Liver (tissue), 9 donors: ENCODE measurements around the gene WNT3A. TPM values are rescaled to one million over a fixed set of nuclear protein-coding genes. Genes with fewer than 3 reads are reported as not detected.

Experiments used
- DNase-seq: peaks from one replicate; pipeline ENCODE4 v3.0.0-alpha.2; 2017; ENCODE audit warnings: low spot score
- H3K27ac ChIP-seq, 2 donors: one replicate each; pipeline ENCODE4 v1.7.0; 2013; ENCODE audit warnings: inconsistent platforms in 2 of 2, low read length in 2 of 2, control low read depth in 1 of 2, low read depth in 1 of 2, mild to moderate bottlenecking in 1 of 2
- H3K27me3 ChIP-seq, 4 donors: one replicate each; pipeline versions ENCODE4 v1.6.1 to v1.7.0; 2013; ENCODE audit warnings: low read length in 3 of 4, inconsistent platforms in 1 of 4, mild to moderate bottlenecking in 1 of 4, moderate library complexity in 1 of 4; ENCODE audit not compliant: control insufficient read depth in 4 of 4, insufficient read depth in 4 of 4
- H3K36me3 ChIP-seq, 4 donors: one replicate each; pipeline versions ENCODE4 v1.6.1 to v1.7.0; 2013; ENCODE audit warnings: low read length in 3 of 4, mild to moderate bottlenecking in 3 of 4, low read depth in 1 of 4, moderate library complexity in 1 of 4; ENCODE audit not compliant: control insufficient read depth in 4 of 4, insufficient read depth in 3 of 4
- H3K4me1 ChIP-seq, 4 donors: one replicate each; pipeline versions ENCODE4 v1.6.1 to v1.7.0; 2013; ENCODE audit warnings: low read length in 3 of 4, mild to moderate bottlenecking in 3 of 4, moderate library complexity in 1 of 4; ENCODE audit not compliant: control insufficient read depth in 4 of 4, insufficient read depth in 4 of 4
- H3K4me3 ChIP-seq, 3 donors: one replicate each; pipeline versions ENCODE4 v1.6.1 to v1.7.0; 2013; ENCODE audit warnings: low read length in 3 of 3, control low read depth in 1 of 3, low read depth in 1 of 3, mild to moderate bottlenecking in 1 of 3
- H3K9ac ChIP-seq, 2 donors: one replicate each; pipeline ENCODE4 v1.7.0; 2013; ENCODE audit warnings: low read length in 2 of 2, mild to moderate bottlenecking in 2 of 2, moderate library complexity in 2 of 2, control low read depth in 1 of 2, low read depth in 1 of 2
- H3K9me3 ChIP-seq, 4 donors: one replicate each; pipeline versions ENCODE4 v1.6.1 to v1.7.0; 2013; ENCODE audit warnings: low read length in 3 of 4; ENCODE audit not compliant: control insufficient read depth in 4 of 4
- ATF3 ChIP-seq: IDR thresholded peaks from 2 replicates; pipeline ENCODE4 v1.6.1; 2016; ENCODE audit warnings: antibody characterized with exemption
- CTCF ChIP-seq: fragments of 150-350 bp; IDR thresholded peaks from 2 replicates; pipeline ENCODE4 v1.5.1; 2017; ENCODE audit warnings: improper control_type of control experiment, low read depth, low read length; ENCODE audit not compliant: missing input control
- EGR1 ChIP-seq, 2 donors: IDR thresholded peaks; 2 replicates each; pipeline ENCODE4 v1.6.1; 2016 to 2018; ENCODE audit warnings: antibody characterized with exemption in 2 of 2, low read depth in 2 of 2
- FOXA1 ChIP-seq: IDR thresholded peaks from 2 replicates; pipeline ENCODE4 v1.6.1; 2016; ENCODE audit warnings: antibody characterized with exemption
- FOXA2 ChIP-seq: IDR thresholded peaks from 2 replicates; pipeline ENCODE4 v1.6.1; 2016; ENCODE audit warnings: antibody characterized with exemption
- GABPA ChIP-seq, 2 donors: IDR thresholded peaks in 1 of 2; conservative IDR thresholded peaks in 1 of 2; 2 replicates each; pipeline ENCODE4 v1.6.1; 2016; ENCODE audit warnings: antibody characterized with exemption in 2 of 2, mild to moderate bottlenecking in 1 of 2, moderate library complexity in 1 of 2
- HNF4A ChIP-seq, 2 donors: conservative IDR thresholded peaks; 2 replicates each; pipeline ENCODE4 v1.6.1; 2016; ENCODE audit warnings: antibody characterized with exemption in 2 of 2, mild to moderate bottlenecking in 2 of 2
- HNF4G ChIP-seq: IDR thresholded peaks from 2 replicates; pipeline ENCODE4 v1.6.1; 2016; ENCODE audit warnings: antibody characterized with exemption
- JUND ChIP-seq, 2 donors: IDR thresholded peaks; 2 replicates each; pipeline ENCODE4 v1.6.1; 2016; ENCODE audit warnings: antibody characterized with exemption in 2 of 2
- MAX ChIP-seq: IDR thresholded peaks from 2 replicates; pipeline ENCODE4 v1.6.1; 2016; ENCODE audit warnings: antibody characterized with exemption
- RAD21 ChIP-seq, 2 donors: IDR thresholded peaks; 2 replicates each; pipeline ENCODE4 v1.6.1; 2016; ENCODE audit warnings: antibody characterized with exemption in 2 of 2, mild to moderate bottlenecking in 2 of 2
- REST ChIP-seq: IDR thresholded peaks from 2 replicates; pipeline ENCODE4 v1.6.1; 2016; ENCODE audit warnings: antibody characterized with exemption, mild to moderate bottlenecking
- RXRA ChIP-seq, 2 donors: IDR thresholded peaks; 2 replicates each; pipeline ENCODE4 v1.6.1; 2017 to 2018; ENCODE audit warnings: antibody characterized with exemption in 2 of 2, mild to moderate bottlenecking in 1 of 2
- SP1 ChIP-seq: IDR thresholded peaks from 2 replicates; pipeline ENCODE4 v1.6.1; 2018; ENCODE audit warnings: antibody characterized with exemption, mild to moderate bottlenecking
- YY1 ChIP-seq: IDR thresholded peaks from 2 replicates; pipeline ENCODE4 v1.6.1; 2016; ENCODE audit warnings: antibody characterized with exemption, mild to moderate bottlenecking
- WGBS: extraction: QIAGEN DNeasy Blood & Tissue Kit; methylation state at CpG from one replicate; pipeline ENCODE4 v1.1.7; 2013; 5-methylcytosine and 5-hydroxymethylcytosine counted together
- polyA plus RNA-seq, 2 donors: library from polyadenylated mRNA; stranded (reverse) in 1 of 2; unstranded in 1 of 2; fragments of 200-250 nt in 1 of 2; fragments of >200 nt in 1 of 2; fragmentation: Nextera tagmentation in 1 of 2; extraction: Ambion mirVana in 1 of 2; gene quantifications; one replicate each; pipeline versions ENCODE4 v1.2.1 to v1.2.3, GENCODE V29; 2013 to 2015
- total RNA-seq, 2 donors: library from RNA; depleted of rRNA; stranded (reverse); fragments of >200 nt; gene quantifications; one replicate each; pipeline ENCODE4 v1.2.3, GENCODE V29; 2014
- donor health status: healthy.
- donor health status: healthy.
- donor health status: healthy.
- donor health status: healthy.
- donor health status: healthy.

Gene WNT3A
- total and polyA plus RNA-seq, 4 donors: not detected

- TF ChIP-seq HNF4G: no peak
- no peak for TF ChIP-seq RXRA (IDR thresholded peaks at IDR 0.05)
- no peak for TF ChIP-seq JUND (IDR thresholded peaks at IDR 0.05)
- TF ChIP-seq GABPA (IDR thresholded peaks at IDR 0.05 in 1 of 2, conservative IDR thresholded peaks at IDR 0.05 in 1 of 2): no peak
- no peaks in the 10 kb centered on the region for H3K4me1 ChIP-seq
- H3K9ac ChIP-seq: no peak overlapping the region
- H3K36me3 ChIP-seq: no peaks in the 10 kb centered on the region
- no peak for DNase-seq
- no peaks in the 10 kb centered on the region for H3K9me3 ChIP-seq
- WGBS: 61% methylated on average over 10 of the region's 10 CpGs
- H3K27me3 ChIP-seq: peaks cover 0 to 7% (median 3%) of the 10 kb centered on the region in 4 donors
- no peak overlapping the region for H3K27ac ChIP-seq
- no peak overlapping the region for H3K4me3 ChIP-seq
These were observed 60.3 kb downstream of the WNT3A start for GRCh38 chr1:228066891-228067654.

- 72% methylated on average over 7 of the region's 7 CpGs for WGBS
- Histone ChIP-seq H3K36me3 (no peaks in the 10 kb centered on the region), H3K27ac (no peak overlapping the region), H3K9me3 (no peaks in the 10 kb centered on the region), H3K9ac (no peak overlapping the region), H3K4me3 (no peak overlapping the region), H3K4me1 (no peaks in the 10 kb centered on the region), H3K27me3 (peaks cover 0 to 5% (median 2%) of the 10 kb centered on the region in 4 donors)
- DNase-seq: no peak
- TF ChIP-seq REST: no peak
- no peak for TF ChIP-seq SP1
- no peak for TF ChIP-seq FOXA2
- no peak for TF ChIP-seq HNF4A (conservative IDR thresholded peaks at IDR 0.05)
- TF ChIP-seq YY1: no peak
- no peak for TF ChIP-seq FOXA1
- no peak for TF ChIP-seq CTCF
- TF ChIP-seq JUND (IDR thresholded peaks at IDR 0.05): no peak
- TF ChIP-seq EGR1 (IDR thresholded peaks at IDR 0.05; ENCODE audit: low read depth in 2 of 2): no peak
- no peak for TF ChIP-seq HNF4G
- TF ChIP-seq MAX: no peak
- TF ChIP-seq RXRA (IDR thresholded peaks at IDR 0.05): no peak
- TF ChIP-seq GABPA (IDR thresholded peaks at IDR 0.05 in 1 of 2, conservative IDR thresholded peaks at IDR 0.05 in 1 of 2): no peak
- no peak for TF ChIP-seq RAD21 (IDR thresholded peaks at IDR 0.05)
- TF ChIP-seq ATF3: no peak
These were observed 61.6 kb downstream of the WNT3A start for GRCh38 chr1:228068359-228068758.
